ENCODE results near the gene ABCA4.

ABCA4 gene

DNA sequence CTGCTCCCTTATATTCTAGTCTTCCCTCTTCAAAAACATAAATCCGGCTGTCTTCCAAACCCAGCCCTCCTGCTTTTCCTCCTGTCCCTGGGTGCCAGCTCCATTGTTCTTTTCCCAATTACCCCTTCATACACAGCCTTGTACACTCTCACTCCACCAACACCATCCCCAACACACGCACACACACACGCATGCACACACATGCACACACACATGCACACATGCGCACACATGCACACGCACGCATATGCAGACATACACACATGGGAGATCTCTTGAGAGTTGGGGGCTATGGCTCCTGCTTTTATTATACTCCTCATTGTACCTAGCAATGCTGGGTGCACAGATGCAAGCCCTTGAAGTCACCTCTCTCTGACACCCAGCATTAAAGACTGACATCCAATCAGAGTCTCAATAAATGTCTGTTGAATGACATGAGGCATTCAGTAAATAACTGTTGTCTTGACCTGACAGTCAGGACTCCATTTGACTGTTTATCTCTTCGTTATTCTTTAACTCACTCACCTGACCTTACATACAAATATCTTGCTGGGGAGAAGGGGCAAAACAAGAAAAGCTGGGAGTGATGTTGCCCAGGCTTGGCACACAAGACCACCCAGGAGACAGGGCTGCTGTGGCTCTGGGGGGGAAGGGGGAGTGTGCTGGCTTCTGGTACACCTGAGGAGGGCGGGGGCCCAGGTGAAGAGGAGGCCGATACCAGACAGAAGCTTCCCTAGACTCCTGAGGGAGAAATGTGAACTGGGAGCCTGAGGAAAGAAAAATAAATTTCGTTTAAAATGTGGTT is 16.0 kb downstream of the ABCA4 start:
- no peak for DNase-seq (ENCODE audit: low read depth, low spot score)

DNA sequence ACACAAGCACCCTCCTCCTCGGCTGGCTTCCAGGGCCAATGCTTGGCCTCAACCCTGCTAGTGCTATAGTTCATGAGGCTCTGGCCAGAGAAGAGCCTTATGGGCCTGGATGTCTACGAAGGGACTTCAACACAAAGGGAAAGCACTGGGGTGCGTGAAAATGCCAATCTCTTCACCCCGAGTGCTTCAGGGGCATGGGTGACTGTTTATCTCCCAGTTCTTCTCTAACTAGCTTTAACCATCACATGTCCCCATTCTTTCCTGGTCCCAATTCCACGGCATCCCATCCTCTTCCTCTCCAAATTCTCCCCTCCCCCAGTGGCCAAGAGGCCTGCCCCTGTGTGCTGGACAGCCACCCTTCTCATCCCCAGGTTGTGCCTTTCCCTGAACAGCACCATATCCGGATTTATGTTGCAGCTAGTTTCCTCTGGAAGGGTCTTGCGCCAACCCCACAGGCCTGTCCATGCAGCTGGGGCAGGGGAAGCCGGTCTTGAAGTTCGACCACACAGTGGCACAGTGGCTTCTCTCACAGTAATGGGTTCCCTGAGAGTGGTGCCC is 16.7 kb downstream of the ABCA4 start:
- DNase-seq (ENCODE audit: low read depth, low spot score), result no peak

DNA sequence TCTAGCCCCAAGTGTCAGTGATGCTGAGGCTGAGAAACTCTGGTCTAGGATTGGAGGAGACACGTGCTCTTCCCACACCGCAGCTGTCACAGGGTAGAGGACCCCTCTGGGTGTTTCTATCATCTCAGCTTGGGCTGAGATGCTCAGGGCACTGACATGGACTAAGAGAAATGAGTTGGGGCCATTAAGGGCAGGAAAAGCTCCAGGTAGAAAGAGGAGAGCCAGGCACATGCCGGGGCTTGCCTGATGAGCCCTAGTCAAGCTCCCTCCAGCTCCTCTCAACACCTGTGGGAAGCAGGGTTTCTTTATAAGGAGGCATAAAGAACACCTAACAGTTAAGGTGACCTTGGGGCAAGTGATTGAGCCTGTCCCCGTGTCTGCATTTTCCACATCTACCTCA is 17.3 kb downstream of the ABCA4 start:
- no peak for DNase-seq (ENCODE audit: low read depth, low spot score)

DNA sequence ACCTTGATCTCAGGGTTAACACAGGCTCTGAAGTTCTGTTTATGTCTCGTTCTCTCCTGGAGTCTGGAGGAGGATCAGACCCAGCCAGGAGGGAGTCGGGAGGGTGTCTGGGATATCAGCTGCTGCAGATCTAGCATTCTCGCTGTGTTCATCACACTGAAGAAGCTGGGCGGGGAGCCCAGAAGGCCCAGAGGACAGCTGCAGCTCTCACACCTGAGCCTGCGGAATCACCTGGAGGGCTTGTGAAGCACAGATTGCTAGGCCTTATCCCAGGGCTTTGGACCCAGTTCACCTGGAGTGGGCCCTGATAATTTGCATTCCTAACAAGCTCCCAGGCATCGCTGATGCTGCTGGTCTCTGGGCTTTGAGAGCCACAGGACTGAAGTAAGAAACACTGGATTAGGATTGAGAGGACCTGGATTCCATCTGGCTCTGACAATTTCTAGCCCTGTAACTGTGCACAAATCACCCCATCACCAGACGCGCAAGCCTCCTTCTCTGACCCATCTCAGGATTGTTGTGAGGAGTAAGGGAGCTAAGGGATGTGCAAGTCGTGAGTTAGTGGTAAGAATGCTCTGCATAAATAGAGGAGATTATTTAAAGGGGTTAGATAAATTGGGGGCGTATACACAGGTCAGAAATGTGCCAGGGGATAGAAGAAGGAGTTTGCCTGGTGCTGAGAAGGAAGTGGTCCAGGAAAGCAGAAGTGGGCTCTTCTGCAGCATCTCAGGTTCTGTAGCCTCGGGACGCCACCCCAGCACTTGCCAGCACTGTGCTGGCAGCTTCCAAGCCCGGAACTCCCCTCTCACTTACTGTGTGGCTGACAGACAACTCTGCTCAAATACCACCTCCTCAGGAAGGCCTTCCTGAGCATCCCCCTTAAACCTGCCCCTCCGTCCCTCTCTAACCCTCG is 19.1 kb downstream of the ABCA4 start:
- no peak for DNase-seq (ENCODE audit: low read depth, low spot score)

DNA sequence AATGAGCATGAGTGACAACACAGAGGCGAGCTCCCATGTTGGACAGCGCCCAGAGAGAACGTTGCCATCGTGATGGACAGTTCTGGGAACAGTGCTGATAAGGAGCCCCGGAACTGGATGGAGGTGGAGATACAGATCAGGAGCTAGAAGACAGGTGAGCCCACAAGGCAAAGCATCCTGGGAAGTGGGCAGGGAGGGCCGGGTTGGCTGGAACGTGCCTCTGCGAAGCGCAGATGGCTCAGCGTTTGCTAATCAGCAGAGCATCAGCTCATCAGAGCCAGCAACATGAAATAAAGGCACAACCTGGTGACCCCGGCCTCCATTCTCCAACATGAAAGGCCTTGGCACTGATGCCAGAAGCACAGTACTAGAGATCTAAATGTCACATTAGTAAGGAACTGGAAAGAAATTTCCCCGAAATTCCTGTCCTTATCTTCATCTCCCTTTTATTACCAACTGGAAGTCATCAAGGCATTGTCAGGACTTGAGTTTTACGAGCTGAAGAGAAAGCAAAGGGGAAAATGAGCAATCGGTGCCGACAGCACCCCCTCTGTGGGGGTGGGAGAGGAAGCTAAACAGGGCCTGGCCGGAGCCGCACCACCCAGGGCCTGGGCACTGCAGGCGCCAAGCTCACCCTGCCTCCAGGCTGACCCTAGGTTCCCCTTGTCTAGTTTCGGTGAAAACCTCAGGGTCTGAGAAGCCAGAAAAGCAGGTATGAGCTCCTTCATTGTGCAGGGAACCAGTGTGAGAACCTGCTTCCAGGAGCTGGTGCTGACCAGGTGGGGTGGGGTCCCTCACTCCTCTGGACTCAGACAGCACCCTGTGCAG is 19.9 kb downstream of the ABCA4 start:
- no peak for DNase-seq (ENCODE audit: low read depth, low spot score)

DNA sequence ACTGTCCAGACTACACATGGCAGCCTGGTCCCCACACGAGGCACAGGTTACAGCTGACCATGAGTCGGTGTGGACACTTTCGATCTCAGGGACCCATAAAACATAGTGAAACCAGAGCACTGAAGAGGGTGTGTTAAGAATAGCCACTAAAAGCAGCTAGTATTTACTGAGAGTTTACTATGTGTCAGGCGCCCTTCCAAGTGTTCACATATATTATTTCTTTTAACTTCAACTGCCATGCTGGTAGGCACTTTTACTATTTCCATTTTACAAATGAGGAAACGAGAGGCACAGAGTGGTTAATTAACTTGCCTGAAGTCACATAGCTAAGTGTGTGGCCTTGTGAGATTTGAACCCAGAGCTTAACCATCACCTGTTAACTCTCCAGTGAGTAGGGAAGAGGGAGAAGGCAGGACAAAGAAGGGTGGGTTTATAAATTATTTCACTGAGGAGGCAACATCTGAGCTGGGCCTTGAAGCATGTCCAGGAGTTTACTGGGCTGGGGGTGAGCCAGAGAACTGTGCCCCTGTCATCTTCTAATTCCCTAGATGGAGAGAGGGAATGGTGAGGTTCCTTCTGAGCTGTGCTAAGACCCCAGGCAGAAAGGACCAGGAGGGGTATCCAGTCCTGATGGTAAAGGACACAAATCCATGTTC is 20.7 kb downstream of the ABCA4 start:
- no peak for DNase-seq (ENCODE audit: low read depth, low spot score)

DNA sequence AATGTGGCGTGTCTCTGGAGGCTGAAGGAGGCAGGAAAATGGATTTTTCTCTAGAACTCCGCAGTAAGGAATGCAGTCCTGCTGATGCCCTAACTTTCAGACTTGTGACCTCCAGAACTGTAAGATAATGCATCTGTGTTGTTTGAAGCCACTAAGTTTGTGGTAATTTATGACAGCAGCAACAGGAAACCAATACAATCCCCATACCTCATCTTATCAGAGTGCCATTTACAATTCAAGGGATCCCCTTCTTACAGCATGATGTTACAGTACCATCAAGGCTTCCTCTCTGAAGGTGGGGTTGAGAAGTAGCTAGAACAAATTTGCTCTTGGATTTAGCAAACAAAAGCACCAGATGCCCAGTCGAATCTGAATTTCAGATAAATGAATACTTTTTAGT is 21.6 kb downstream of the ABCA4 start:
- no peak for DNase-seq (ENCODE audit: low read depth, low spot score)

DNA sequence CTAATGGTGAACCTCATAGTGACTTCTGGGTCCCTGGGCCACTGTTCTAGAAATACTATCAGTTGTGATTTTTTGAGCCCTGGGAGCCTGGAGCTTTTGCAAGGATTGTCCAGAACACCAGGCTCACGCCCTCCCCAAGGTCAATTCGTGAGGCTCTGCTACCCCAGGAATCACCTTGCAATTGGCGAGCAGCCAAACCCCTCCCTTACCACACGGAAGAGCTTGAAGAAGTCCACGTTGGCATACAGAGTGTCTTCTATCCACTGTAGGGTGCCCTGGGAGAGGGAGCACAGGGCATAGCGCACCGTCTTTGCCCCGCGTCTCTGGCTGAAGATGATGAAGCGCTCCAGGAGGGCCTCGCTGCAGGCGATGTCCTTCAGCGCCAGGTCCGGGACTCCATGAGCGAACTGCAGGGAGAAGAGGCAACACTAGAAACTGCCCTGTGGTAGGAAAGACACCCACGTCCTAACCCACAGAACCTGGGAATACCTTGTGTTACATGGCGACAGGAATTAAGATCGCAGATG is 22.3 kb downstream of the ABCA4 start:
- no peak for DNase-seq (ENCODE audit: low read depth, low spot score)

DNA sequence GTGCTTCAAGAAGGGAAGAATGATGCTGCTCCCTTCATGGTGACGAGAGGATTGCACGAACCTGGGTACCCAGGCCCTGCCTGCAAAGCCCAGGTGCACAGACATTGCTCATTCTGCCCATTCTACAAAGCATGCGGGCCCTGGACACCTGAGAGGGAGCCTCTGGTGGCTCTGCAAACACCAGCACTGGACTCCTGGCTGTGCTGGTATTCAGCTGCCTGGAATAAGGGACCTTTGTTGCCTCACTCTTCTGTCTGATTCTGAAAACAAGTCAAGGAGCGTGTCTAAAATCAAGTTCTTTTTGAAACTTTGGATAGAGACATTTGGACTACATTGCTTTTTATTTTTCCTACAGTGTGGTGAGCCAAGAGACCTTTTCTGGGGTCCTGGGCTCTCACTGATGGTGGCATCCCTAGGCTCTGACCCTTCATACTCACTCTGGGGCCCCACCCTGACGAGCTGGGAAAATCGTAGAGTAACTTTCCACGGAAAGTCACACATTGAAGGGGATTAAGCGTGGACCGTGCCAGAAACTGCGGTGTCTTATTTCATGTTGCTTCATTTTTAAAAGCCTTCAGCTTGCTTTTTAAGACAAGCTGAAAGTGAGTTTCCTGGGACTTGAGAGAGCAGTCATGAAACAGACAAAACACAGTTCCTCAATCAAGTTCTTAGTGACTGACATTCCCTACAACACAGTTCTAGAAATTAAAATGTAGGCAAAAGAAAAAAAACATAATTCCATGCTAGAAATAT is 24.0 kb downstream of the ABCA4 start:
- DNase-seq (ENCODE audit: low read depth, low spot score), result no peak

DNA sequence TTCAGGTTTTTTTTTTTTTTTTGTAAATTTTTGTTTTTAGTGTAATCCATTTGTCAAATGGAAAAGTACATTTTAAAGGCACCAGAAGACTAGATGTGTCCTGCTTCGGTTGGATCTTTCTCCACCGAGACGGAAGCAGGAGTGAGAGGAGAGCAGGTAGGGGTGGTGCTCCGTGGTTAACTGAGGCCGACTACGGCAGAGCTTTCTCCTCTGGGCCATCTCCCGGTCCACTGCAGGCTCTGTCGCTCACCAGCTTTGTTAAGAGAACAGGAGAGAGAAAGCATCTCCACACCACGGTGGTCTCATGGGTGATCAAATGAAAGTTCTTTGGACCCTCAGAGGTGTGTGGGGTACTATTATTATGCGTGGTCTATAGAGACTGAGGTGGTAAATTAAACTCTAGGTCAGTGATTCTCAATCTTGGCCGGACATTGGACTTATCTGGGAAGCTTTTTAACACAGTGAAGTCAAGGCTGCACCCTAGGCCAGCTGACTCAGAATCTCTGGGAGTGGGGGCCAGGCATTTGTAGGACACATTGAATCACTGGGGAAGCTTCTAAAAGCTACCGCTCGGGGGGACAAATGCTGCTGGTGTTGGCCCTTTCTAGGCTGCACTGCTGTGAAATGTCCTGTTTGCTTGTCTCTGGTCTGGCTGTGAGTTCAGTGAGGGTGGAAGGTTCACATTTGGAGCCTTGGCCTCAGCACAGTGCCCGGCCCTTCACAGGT is 25.0 kb downstream of the ABCA4 start:
- DNase-seq (ENCODE audit: low read depth, low spot score), result no peak

DNA sequence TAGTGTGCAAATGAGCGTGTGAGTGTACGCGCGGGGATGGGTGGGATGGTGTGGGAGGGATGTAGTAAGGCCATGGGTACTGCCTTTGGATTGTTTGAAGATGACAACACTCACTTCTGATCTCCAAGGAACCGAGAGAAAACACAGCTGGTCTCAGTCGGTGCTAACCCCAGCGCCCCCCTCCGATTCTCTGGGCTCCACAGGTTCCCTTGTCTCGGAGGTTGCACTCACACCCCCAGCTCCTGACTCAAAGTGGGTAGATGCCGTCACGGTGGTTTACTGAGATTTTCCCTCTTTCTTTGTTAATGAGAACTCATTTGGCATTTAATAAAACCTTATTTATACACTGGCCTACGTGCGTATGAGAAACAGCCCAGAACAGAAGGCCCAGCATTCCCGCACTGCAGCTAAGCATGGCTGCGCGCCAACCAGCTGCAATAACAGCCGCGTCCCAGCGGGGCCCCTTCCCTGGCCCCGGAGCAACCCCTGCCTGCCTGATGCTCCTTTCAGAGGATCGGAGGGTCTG is 25.8 kb downstream of the ABCA4 start:
- DNase-seq (ENCODE audit: low read depth, low spot score), result no peak

DNA sequence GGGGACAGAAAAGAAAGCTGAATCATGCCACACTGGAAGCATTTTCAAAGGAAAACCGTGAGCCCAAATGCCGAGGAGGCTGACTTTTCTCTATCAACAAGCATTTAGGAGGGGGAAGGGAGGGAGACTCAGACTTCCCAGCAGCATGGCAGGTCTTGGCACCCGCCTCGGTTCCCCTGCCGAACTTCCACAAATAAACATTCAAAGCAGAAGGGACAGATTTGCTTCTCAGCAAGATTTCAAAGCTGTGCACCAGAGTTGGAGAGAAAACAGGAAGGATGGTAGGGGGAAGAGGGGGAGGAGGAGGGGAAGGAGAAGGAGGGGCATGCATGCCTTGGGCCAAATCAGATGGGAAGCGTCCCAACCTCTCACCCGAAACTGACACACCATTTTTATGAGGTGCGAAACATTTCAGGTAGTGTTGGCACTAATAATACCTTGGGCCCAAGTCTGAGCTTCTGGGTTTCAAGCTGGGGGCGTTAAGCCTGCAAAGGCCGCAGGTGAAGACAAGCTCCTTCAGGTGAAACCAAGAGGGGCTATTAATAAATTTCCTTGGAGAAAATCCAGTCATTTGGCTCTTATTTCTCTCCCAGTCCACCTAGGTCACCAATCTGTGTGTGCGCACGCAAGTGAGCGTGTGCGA is 26.4 kb downstream of the ABCA4 start:
- no peak for DNase-seq (ENCODE audit: low read depth, low spot score)

DNA sequence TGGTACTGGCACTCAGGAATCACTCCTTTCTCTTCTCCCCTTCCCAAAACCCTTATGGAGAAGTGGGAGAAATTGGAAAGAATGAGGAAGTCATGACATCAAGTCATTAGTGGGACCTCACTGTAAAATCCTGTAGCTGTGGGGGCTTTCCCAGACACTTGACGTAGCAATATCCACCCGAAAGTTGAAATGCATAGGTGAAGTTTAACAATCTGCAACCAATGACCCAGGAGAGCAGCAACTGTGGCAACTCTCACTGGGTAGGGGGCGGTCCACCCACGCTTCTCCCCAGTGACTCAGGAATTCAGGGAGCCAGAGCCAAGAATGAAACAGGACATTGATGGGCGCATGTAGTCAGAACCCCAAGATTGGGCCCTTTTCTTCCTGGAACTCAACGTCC is 27.0 kb downstream of the ABCA4 start:
- no peak for DNase-seq (ENCODE audit: low read depth, low spot score)

DNA sequence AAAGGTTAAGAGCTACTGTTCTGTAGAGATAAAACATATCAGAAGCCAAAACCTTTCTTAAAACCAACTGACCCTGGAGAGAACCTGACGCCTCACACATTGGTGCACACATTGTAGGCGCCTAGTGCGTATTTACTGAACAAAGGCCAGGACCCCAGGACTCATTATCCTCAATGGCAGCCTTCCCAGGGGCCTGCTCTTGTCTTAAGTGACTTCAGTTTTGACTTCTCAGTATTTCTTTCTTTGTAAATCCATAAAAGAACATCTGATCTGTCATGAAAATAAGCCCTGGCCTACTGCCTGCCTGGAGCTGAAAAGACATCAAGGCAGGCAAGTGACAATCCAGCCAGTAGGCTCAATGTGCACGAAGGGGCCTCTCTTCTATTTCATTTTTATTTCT is 27.6 kb downstream of the ABCA4 start:
- DNase-seq (ENCODE audit: low read depth, low spot score), result no peak

DNA sequence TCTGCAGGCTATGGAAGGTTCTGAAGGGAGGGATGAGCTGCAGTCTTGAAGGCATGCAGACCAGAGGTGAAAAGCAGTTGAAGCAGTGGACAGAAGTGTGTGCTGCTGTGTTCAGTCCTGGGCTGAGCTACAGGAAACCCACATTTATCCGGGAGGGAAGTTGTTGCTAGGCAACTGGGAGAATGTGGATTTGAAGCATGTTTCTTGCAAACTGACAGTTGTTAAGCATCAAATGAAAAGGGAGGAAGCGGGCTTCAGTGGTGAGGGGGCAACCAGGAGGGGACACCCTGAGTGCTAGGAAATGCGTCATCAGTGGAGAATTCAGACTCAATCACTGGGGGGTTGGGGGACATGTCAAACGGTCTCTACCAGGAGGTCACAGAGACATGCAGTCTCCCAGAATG is 28.7 kb downstream of the ABCA4 start:
- no peak for DNase-seq (ENCODE audit: low read depth, low spot score)

DNA sequence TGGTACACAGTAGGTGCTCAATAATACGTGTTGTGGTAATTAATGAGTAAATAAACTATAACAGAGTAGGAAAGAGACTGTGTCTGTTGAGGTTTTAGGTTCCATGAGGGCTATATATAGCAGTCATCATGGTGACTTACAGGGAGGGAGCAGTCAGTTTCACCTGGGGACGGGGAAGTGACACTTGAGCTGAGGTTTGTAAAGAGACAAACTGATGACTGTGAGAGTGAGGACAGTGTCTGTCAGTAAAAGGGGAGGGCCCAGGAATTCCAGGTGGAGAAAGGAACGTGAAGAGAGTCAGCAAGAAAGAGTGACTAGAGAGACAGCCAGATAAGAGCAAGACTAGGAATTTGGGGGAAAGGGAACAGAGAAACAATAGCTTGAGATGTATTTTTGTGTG is 30.2 kb downstream of the ABCA4 start:
- no peak for DNase-seq (ENCODE audit: low read depth, low spot score)

DNA sequence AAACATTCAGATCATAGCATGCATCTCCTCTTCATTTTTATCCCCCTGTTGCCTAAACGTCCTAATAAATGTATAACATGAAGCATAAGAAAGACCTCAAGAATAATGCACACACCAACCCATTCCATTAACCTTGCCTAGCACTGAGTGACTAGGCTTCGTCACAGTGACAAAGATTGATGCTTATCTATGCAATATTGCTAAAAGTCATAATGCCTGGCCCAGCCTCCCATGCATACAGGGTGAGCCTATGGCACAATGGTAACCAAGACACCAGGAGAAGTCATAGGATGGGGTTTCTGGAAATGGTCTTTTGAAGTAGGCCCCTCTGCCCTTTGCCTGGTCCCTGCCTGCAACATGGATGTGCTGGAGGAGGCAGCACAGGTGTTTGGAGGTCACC is 33.8 kb downstream of the ABCA4 start:
- DNase-seq (ENCODE audit: low read depth, low spot score), result no peak

DNA sequence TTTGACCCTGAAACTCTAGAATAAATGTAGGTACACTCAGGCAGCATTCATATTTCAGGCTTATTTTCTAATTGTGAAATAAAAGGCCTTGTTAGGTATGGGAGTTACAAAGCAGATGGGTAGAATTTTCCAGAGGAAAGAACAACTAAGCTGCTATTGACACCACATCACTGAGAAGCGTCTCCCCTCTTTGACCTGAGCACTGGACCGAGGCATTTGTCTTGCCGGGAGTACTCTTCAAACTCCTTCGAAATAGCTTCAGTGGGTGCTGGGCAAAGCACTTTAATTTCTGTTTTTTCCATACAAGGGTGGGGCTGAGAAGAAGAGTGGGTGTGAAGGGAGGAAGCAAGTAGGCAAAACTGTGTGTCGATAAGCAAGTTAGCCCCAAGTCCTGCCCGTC is 36.4 kb downstream of the ABCA4 start:
- no peak for DNase-seq (ENCODE audit: low read depth, low spot score)

DNA sequence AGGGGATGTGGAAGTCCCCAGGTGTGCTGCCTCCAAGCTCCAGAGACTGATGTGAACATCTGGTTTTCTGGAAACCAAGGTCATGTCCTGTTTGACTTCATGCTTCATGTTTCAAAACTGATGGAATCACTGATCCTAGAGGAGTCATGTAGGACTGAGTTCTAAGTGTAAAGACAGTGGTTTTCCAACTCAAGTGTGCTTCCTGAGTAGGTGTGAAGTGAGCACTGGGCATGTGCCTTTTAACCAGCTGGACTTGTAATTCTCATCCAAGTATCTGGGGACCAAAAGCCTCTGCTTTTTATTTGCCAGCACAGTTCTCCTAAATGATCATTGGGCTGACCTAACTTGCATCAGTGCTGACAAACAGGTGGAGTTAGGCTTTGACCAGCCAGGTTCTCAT is 36.9 kb downstream of the ABCA4 start:
- DNase-seq (ENCODE audit: low read depth, low spot score), result no peak

All from activated naive CD8-positive, alpha-beta T cell treated with anti-CD3 and anti-CD28 coated beads, Interleukin-2, amount 50 U/mL, for 16 hours (primary cell).